Activated B cell treated with CpG ODN at 0.5 μM for 24 hours (primary cell): ENCODE measurements around the gene CSNK1D. TPM values are rescaled to one million over a fixed set of nuclear protein-coding genes. Genes with fewer than 3 reads are reported as not detected.

Experiments used
- ATAC-seq: fragments of 200-7000 bp; cut with Tn5 transposase; one replicate; pipeline ENCODE4 v1.10.0; 2021; ENCODE audit warnings: low read depth, mild to moderate bottlenecking, moderate library complexity
- CTCF ChIA-PET: fragments of 350-600 bp; sonication (Branson Sonifier 250); formaldehyde crosslinking; loops from one replicate; lab custom pipeline; 2021; ENCODE audit warnings: antibody characterized with exemption; lab: Charles Lee
- POLR2A ChIA-PET: fragments of 350-600 bp; sonication (Branson Sonifier 250); formaldehyde crosslinking; loops from one replicate; lab custom pipeline; 2021; ENCODE audit warnings: antibody characterized with exemption; lab: Charles Lee
- DNase-seq: peaks from one replicate; pipeline ENCODE4 v3.0.0; 2022
- H3K27ac Mint-ChIP-seq: one replicate; pipeline ENCODE4 v1.8.0; 2020; ENCODE audit warnings: mixed read lengths
- H3K27me3 Mint-ChIP-seq: one replicate; pipeline ENCODE4 v1.8.0; 2021; ENCODE audit warnings: mixed read lengths
- H3K36me3 Mint-ChIP-seq: one replicate; pipeline ENCODE4 v1.8.0; 2021; ENCODE audit warnings: low read depth, mixed read lengths
- H3K4me1 Mint-ChIP-seq: one replicate; pipeline ENCODE4 v1.8.0; 2021; ENCODE audit warnings: mixed read lengths
- H3K4me3 Mint-ChIP-seq: one replicate; pipeline ENCODE4 v1.8.0; 2020; ENCODE audit warnings: mild to moderate bottlenecking, mixed read lengths
- H3K9me3 Mint-ChIP-seq: one replicate; pipeline ENCODE4 v1.8.0; 2020; ENCODE audit warnings: mixed read lengths
- CTCF ChIP-seq: fragments of 200-600 bp; IDR thresholded peaks from one replicate; pipeline ENCODE4 v1.8.0; 2022; ENCODE audit warnings: antibody characterized with exemption, mild to moderate bottlenecking
- intact Hi-C: fragments of 100-400 bp; cut with micrococcal nuclease; formaldehyde crosslinking; loops from one replicate; pipeline ENCODE4 v1.15.1; 2024
- total RNA-seq: library from RNA; stranded (reverse); gene quantifications from 2 replicates; pipeline ENCODE4 v1.2.3, GENCODE V29; 2022

Gene CSNK1D
- total RNA-seq, 1 donor from 2014 or later, result 170 TPM

- Mint-ChIP-seq H3K4me3 (no peak overlapping the region), H3K9me3 (no peaks in the 10 kb centered on the region), H3K27me3 (peaks cover 2% of the 10 kb centered on the region), H3K36me3 (peaks cover 2% of the 10 kb centered on the region), H3K27ac (no peak overlapping the region), H3K4me1 (peaks cover 7% of the 10 kb centered on the region)
- ChIA-PET POLR2A (no interaction called here), CTCF (no interaction called here)
- ATAC-seq (no peak), DNase-seq (no peak)
- no peak for TF ChIP-seq CTCF
- intact Hi-C loops, result no loop called here
Observed at GRCh38 chr17:82277851-82278250, 4.4 kb upstream of the CSNK1D start.

- CTCF ChIA-PET, result no interaction called here
- Mint-ChIP-seq H3K4me1 (peaks cover 13% of the 10 kb centered on the region), H3K36me3 (peaks cover 8% of the 10 kb centered on the region), H3K27ac (no peak overlapping the region), H3K27me3 (peaks cover 2% of the 10 kb centered on the region), H3K9me3 (no peaks in the 10 kb centered on the region), H3K4me3 (no peak overlapping the region)
- ATAC-seq (no peak), DNase-seq (no peak)
- intact Hi-C loops, result no loop called here
- no peak for TF ChIP-seq CTCF
- POLR2A ChIA-PET, result interaction anchor here (1.1 to 4.6 kb wide), 2 partner anchors 16 to 21 kb away, joined by 4 to 100 read pairs; no protein-coding TSS in a partner anchor
Observed at GRCh38 chr17:82276938-82277337, 3.4 kb upstream of the CSNK1D start.

- POLR2A ChIA-PET, result interaction anchor here (4.6 kb wide), 1 partner anchor 23 kb away, joined by 100 read pairs; no protein-coding TSS in a partner anchor
- Mint-ChIP-seq H3K36me3 (peaks cover 24% of the 10 kb centered on the region), H3K27me3 (peaks cover 2% of the 10 kb centered on the region)
Observed at GRCh38 chr17:82275326-82275725, 1.8 kb upstream of the CSNK1D start.

GRCh38 chr17:82274134-82275020 lies 877 bp upstream of the CSNK1D start:
- Mint-ChIP-seq H3K27ac (no peak overlapping the region), H3K27me3 (peaks cover 2% of the 10 kb centered on the region), H3K36me3 (peaks cover 34% of the 10 kb centered on the region), H3K9me3 (no peaks in the 10 kb centered on the region), H3K4me3 (peak overlapping the region; percentile 32), H3K4me1 (peaks cover 39% of the 10 kb centered on the region)
- ChIA-PET POLR2A (interaction anchor here (0.6 to 4.6 kb wide), 10 partner anchors 8 to 237 kb away, joined by 3 to 100 read pairs (median 6); partner anchors contain the start of genes DCXR, NARF and SLC16A3), CTCF (no interaction called here)
- no peak for DNase-seq
- TF ChIP-seq CTCF, result no peak
- intact Hi-C loops, result loop anchor here (5.0 kb wide), 2 partner anchors 37 to 562 kb away; partner anchors contain the start of gene SLC25A10
- no peak for ATAC-seq

More at GRCh38 chr17:82275326-82275725, 1.8 kb upstream of the CSNK1D start:
- H3K27ac Mint-ChIP-seq, result no peak overlapping the region
- peaks cover 30% of the 10 kb centered on the region for H3K4me1 Mint-ChIP-seq
- TF ChIP-seq CTCF, result no peak
- no peak overlapping the region for H3K4me3 Mint-ChIP-seq
- DNase-seq (no peak), ATAC-seq (no peak)
- no peaks in the 10 kb centered on the region for H3K9me3 Mint-ChIP-seq
- CTCF ChIA-PET, result no interaction called here
- intact Hi-C loops, result no loop called here
